NB4 (cell line): ENCODE data around the gene SLC25A28.
A peak's percentile ranks its signal among the peaks of the same experiment; 100 is the strongest.

ENCODE experiments used
- DNase-seq: peaks from one replicate; pipeline ENCODE4 v3.0.0; 2010; ENCODE audit warnings: low read depth
- H3K4me3 ChIP-seq: one replicate; pipeline ENCODE4 v1.5.1; 2011; ENCODE audit warnings: mild to moderate bottlenecking, low read depth, low read length, moderate library complexity
- MYC ChIP-seq: IDR thresholded peaks from 2 replicates; pipeline ENCODE4 v1.6.1; 2011; ENCODE audit warnings: low read depth, low read length
- POLR2A ChIP-seq: IDR thresholded peaks from 2 replicates; pipeline ENCODE4 v1.6.1; 2011; ENCODE audit warnings: mild to moderate bottlenecking; ENCODE audit not compliant: insufficient read length; ENCODE audit errors: extremely low read depth
- TF ChIP-seq, protein P1 (sequence below): IDR thresholded peaks from one replicate; pipeline ENCODE4 v1.5.1; 2012; ENCODE audit warnings: low read depth, low read length
- TF ChIP-seq, protein P2 (sequence below): IDR thresholded peaks from 2 replicates; pipeline ENCODE4 v1.6.1; 2011; ENCODE audit warnings: low read depth, low read length

SLC25A28 gene

DNA sequence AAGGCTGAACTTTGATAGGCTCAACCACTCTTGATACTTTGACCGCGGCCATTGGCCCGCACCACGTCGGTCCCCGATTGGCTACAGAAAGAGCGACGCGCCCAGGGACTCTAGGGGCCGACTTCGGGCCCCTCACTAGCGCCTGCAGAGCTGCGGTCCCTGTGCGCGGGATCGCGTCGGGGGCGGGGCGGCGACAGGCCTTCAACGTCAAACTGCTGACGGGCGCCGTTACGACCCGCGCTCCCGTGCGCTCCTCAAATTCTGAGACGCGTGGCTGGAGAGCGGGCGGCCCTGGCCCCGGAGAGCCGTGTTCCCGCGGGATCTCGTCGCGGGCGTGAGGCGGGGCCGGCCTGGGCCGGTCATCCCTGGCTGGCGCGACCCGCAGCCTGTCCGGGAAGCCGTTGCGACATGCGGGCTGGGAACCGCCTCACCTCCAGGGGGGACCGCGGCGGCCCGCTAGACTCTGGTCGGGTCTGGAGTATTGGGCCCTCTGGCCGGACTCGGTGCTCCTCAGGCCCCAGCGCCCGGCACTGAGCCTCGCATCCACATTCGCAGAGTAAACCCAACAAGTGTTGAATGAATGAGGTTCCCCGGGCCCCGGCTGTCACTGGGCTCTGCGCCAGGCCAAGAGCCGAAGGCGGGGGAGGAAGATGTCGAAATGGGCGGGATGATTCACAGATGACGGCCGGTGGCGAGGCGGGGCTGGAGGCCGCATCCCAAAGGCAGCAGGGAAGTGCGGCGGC, 643 bp upstream of the SLC25A28 start:
- DNase-seq: peak; percentile 97
- peak; percentile 69 for TF ChIP-seq POLR2A
- TF ChIP-seq, protein P1, sequence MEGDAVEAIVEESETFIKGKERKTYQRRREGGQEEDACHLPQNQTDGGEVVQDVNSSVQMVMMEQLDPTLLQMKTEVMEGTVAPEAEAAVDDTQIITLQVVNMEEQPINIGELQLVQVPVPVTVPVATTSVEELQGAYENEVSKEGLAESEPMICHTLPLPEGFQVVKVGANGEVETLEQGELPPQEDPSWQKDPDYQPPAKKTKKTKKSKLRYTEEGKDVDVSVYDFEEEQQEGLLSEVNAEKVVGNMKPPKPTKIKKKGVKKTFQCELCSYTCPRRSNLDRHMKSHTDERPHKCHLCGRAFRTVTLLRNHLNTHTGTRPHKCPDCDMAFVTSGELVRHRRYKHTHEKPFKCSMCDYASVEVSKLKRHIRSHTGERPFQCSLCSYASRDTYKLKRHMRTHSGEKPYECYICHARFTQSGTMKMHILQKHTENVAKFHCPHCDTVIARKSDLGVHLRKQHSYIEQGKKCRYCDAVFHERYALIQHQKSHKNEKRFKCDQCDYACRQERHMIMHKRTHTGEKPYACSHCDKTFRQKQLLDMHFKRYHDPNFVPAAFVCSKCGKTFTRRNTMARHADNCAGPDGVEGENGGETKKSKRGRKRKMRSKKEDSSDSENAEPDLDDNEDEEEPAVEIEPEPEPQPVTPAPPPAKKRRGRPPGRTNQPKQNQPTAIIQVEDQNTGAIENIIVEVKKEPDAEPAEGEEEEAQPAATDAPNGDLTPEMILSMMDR: no peak
- TF ChIP-seq, protein P2, sequence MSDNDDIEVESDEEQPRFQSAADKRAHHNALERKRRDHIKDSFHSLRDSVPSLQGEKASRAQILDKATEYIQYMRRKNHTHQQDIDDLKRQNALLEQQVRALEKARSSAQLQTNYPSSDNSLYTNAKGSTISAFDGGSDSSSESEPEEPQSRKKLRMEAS: peak; percentile 65
- TF ChIP-seq MYC: peak; percentile 84

DNA sequence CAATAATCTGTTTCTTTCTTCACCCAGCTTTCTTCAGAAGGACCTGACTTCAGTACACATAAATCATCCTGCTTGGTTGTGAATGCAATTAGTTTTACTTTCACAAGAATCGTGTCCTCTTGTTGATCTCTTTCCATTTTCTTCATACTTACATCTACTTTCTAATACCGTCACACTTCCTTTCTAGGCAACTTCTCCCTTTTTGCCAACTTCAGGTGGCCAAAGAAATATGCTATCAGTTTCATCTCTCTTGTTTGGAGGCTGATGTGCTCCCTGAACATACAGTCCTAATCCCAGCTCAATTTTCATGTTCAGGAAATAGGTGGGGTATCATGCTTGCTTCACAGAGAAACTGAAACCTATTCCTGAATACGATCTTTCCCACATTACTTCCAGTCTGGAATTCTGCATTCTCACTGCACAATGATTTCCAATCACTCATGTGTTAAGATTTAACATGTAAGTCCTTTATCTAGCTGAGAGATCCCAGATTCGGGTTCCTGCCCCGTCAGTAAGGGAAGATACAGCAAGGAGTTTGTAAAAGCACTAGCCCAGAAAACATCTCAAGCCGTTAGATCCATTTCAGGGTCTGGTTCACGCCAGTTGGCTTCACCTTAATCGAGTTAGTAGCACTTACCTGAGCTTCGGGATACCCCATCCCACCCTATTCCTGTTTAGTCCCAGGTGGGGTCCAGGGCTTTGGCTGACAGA, 994 bp downstream of the SLC25A28 start:
- TF ChIP-seq POLR2A: no peak
- TF ChIP-seq MYC: no peak
- TF ChIP-seq, protein P1: no peak
- TF ChIP-seq, protein P2: no peak
- DNase-seq: peak; percentile 43
- H3K4me3 ChIP-seq: peak overlapping the region; percentile 98

More for the DNA sequence above, 643 bp upstream of the SLC25A28 start:
- peak overlapping the region; percentile 69 for H3K4me3 ChIP-seq

DNA sequence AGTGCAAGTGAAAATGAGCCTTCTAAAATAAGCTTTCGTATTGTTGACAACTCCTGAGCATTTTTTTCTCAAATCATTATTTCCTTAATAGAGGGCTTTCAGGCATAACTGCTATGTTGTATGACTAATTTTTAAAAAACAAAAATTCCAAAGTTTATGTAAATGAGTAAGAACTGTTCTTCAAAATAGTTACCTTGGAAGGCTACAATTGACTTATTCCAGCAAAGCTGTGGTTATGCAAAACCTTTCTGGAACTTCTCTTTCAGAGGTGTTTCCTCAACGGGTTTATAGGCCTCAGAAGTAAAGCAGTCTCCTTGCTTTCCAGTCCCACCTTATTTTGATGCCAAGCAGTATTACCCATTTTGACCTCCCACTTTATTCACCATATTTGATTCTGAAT, 2.5 kb downstream of the SLC25A28 start:
- peak overlapping the region; percentile 98 for H3K4me3 ChIP-seq
- no peak for DNase-seq
- TF ChIP-seq, protein P1: no peak
- no peak for TF ChIP-seq MYC
- TF ChIP-seq, protein P2: no peak
- no peak for TF ChIP-seq POLR2A

DNA sequence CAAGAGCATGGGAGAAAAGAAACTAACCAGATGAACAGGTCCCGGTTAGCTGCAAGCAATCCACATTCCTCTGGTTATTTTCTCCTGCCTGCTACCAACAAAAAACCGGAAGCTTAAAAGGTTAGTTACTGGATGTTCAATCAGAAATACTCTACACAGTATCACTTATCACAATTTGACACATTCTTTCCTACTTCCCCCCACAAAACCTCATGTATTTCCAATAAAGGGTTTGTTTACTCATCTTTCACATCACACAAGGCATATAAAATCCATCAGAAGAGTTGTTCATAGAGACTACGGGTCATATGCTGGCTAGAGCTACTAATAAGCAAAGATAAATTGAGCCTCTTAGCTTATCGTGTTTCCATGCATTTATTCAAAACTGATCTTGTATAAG, 4.8 kb downstream of the SLC25A28 start:
- TF ChIP-seq, protein P1: no peak
- TF ChIP-seq MYC: no peak
- no peak for TF ChIP-seq POLR2A
- TF ChIP-seq, protein P2: no peak
- no peak overlapping the region for H3K4me3 ChIP-seq
- no peak for DNase-seq

DNA sequence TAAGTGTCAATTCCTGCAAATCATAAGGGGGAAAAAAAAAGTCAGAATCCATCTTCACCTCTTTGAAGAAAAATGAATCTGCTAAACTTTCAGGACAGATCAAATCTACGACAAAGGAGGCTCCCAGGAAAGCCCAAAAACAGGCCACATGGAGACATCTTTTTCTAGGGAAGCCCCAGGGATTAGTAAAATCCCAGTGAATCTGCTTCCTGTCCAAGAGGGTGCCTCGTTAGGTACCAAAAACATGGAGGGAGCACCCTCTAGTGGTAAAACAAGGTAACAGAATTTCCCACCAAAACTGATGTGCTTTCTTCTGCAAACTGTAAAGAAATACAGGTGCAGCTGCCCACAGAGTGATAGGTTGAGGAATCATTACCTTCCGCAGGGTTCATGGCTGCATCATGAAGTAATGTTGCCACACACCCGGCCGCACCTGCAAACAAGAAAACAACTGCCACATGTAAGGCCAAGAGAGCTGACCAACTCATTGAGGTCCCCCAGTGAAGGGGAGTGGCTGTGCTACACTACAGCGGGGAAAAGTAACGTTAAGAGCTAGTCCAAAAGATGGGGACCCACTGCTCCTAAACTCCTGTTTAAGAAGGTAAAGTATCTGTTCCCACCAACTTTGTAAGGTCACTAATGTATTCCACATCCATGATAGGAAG, 7.9 kb downstream of the SLC25A28 start:
- H3K4me3 ChIP-seq: no peak overlapping the region
- DNase-seq: peak; percentile 71
- TF ChIP-seq, protein P2: no peak
- no peak for TF ChIP-seq MYC
- TF ChIP-seq, protein P1: peak; percentile 77
